NCI-H1092 treated with DMSO at 0.1 percent for 48 hours (cell line): ENCODE results near the gene RTP2.
A peak's percentile ranks its signal among the peaks of the same experiment; 100 is the strongest.

Experiments used
- DNase-seq: peaks from one replicate; lab custom pipeline; 2025; lab: John Stamatoyannopoulos, UW

Gene RTP2

GRCh38 chr3:187738331-187739093 is 36.2 kb upstream of the RTP2 start:
- DNase-seq: peak; percentile 90

DNA sequence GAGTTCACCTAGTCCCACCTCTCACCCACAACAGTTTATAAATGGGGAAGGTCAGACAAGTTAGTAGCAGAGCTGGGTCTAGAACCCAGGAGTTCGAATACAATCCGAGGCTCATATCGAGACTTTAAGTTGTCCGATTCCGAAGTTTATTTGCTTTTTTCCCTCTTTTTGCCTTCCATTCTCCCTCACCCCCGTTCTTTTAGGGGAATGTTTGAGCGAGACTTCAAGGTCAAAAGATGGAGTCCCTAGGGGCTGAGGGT is 35.6 kb upstream of the RTP2 start:
- peak; percentile 23 for DNase-seq

- DNase-seq: no peak
Measured at GRCh38 chr3:187737368-187738070, 35.2 kb upstream of the RTP2 start.

DNA sequence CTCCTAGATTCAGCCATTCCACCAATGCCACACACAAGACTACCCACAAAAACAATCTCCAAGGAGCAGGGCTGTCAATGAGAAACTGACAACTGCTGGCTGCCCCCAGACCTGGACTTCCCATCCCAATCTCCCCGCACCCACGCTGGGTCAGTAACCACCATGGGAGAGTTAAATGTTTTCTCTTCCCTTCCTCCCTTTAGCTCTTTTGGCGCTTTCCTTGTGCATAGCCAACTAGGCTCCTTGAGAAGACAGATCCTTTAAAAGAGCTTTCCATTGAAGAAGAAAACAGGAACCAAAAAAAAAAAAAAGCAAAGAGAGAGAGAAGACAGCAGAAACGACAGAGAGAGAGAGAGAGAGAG is 34.6 kb upstream of the RTP2 start:
- DNase-seq: no peak

- DNase-seq: no peak
Measured at GRCh38 chr3:187736418-187736871, 34.1 kb upstream of the RTP2 start.

GRCh38 chr3:187735837-187736236 is 33.5 kb upstream of the RTP2 start:
- DNase-seq: no peak

DNA sequence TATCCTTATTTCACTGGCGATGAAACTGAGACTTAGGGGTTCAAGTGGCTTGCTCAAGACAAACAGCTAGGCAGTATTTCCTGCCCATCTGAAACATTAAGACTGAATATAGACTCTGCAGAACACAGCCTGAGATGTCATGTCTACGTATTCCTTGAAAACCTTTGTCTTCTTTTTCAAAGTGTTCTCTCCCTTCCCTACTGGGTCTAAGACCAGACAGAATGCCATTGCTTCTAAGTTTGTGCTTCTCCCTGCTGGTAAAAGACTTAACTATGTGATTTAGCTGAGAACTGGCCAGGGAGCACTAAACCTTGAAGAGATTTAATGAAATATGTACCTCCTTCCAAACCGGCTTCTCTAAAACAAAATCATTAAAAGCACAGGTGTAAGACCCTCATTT is 33.0 kb upstream of the RTP2 start:
- DNase-seq: no peak

GRCh38 chr3:187734841-187735240 is 32.5 kb upstream of the RTP2 start:
- DNase-seq: no peak

GRCh38 chr3:187733371-187733770 is 31.0 kb upstream of the RTP2 start:
- no peak for DNase-seq

DNA sequence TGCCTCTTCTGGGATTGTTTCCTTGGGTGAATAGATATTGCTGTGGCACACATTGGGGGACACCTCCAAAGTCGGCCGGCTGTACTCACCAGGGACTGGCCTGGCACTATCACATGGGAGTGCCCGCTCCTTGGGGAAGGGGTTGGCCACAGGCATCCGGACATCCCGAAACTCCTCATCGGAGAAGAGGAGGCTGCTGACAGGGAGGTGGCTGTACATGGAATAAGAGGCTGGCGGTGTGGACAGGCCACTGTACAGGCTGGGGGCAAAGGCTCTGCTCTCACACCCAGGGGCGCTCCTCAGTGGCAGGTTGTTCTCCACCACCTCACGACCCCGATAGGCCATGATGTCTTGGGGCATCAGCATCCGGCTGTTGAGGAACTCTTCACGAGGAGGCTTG is 27.2 kb upstream of the RTP2 start:
- DNase-seq: no peak

DNA sequence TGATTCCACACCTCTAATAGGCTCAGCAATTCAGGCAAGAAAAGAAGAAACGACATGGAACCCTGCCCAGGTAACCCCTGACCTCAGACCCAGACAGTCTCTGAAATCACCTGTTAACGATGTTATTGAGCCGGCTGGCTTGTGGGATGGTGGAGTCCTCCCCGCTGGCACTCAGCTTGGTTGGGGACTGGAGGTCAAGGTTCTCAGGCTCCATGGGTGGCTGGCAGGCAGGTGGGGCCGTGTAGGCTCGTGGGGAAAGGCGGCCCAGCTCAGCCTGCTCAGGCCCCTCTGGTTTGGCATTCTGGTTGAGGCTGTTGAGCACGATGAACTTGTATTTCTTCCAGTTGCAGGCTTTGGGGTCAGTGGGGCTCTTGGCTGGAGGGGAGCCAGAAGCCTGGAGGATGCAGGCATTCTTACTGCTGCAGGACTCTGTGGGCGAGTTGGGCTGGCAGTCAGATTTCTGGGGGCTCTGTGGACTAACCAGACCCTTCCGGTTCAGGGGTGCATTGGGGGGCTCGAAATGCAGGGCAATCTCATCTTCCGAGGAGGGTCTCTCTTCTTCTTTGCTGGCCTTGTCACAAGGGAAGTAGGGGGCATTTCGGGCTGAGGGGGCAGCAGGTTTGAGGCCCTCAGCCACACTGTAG is 26.7 kb upstream of the RTP2 start:
- DNase-seq: no peak

- no peak for DNase-seq
Measured at GRCh38 chr3:187728248-187728647, 25.9 kb upstream of the RTP2 start.

GRCh38 chr3:187726564-187726963 is 24.2 kb upstream of the RTP2 start:
- DNase-seq: no peak

GRCh38 chr3:187725653-187726370 is 23.5 kb upstream of the RTP2 start:
- DNase-seq: no peak

DNA sequence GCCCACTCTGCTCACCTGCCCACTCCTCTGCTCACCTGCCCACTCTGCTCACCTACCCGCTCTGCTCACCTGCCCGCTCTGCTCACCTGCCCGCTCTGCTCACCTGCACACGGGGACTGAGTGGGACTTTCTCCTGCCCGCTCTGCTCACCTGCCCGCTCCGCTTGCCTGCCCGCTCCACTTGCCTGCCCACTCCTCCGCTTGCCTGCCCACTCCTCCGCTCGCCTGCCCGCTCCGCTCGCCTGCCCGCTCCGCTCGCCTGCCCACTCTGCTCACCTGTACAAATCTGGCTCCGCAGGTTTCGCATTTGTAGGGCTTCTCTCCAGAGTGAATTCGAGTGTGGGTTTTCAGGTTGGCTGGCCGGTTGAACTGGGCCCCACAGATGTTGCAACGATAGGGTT is 22.9 kb upstream of the RTP2 start:
- DNase-seq: no peak

- DNase-seq: no peak
Measured at GRCh38 chr3:187722206-187722612, 19.9 kb upstream of the RTP2 start.

DNA sequence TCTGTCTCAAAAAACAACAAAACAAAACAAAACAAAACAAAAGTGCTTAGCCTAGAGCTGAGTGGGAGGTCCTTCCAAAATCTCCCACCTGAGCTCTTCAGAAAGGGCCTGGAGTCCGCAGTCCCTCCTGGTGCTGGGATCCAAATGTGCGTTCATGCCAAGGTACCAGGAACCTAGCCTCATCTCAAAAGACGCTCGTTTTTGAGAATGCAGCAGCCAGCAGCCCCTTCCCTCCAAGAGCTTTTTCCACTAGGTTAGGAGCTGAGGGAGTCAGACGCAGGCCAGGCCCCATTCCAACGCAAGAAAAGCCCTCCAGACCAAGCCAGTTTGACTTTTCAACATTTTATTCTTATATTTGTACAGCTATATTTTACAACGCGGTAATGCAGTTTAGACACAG is 18.7 kb upstream of the RTP2 start:
- no peak for DNase-seq

DNA sequence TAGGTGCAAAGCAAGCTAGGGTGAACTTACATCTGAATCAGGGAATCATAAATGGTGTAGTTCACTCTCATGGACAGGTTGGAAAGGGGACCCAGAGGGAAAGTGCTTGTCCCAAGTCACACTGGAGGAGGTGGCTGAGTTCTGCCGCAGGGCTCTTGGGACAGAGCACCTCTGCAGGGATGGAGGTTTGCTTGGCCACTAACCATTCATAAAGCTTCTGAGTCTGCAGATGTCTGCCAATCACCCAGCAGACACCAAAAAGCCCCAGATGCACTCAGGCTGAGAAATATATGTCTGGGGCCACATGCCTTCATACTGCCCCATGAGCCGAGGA is 17.9 kb upstream of the RTP2 start:
- DNase-seq: no peak

GRCh38 chr3:187719628-187720336 is 17.4 kb upstream of the RTP2 start:
- peak; percentile 82 for DNase-seq

DNA sequence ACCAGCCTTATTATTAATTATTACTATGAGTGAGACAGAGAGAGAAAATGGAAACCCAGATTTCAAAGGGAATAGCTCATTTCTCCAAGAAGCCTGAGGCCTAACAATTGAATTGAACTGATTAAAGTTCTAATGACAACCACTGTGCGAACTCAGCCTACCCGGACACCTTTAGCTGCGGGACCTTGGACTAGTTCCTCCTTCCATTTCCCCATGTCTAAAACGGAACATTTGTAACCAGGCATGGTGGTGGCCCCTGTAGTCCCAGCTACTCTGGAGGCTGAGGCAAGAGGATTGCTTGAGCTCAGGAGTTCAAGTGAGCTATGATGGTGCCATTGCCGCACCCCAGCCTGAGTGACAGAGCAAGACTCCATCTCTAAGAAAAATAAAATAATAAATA is 16.4 kb upstream of the RTP2 start:
- DNase-seq: no peak

DNA sequence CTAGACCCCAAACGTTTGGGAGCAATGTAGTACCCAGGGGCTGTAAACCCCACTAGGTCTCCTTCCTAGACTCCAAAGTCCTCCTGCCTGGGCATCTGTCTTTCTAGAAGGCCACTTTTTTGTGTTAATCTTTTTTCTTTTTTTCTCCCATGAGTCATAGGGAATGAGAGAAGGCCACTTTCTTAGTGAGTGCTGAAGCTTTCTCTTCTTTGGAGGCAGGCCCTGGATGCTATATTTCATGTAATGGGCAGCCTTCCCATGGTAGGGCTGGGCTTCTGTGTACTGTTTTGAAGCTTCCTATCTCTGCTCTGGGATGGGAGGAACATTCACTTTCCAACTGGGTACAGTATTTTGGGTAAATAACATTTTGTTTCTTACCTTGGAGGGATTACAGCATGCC is 15.2 kb upstream of the RTP2 start:
- DNase-seq: no peak

GRCh38 chr3:187714404-187714979 is 12.1 kb upstream of the RTP2 start:
- peak; percentile 60 for DNase-seq
